ENCODE results near the gene TIMP2.
"Not testable (repeated sequence)": the region's sequence is repeated elsewhere in the genome, so short reads cannot be mapped to it uniquely, and the experiment has no call there.

Gene TIMP2

DNA sequence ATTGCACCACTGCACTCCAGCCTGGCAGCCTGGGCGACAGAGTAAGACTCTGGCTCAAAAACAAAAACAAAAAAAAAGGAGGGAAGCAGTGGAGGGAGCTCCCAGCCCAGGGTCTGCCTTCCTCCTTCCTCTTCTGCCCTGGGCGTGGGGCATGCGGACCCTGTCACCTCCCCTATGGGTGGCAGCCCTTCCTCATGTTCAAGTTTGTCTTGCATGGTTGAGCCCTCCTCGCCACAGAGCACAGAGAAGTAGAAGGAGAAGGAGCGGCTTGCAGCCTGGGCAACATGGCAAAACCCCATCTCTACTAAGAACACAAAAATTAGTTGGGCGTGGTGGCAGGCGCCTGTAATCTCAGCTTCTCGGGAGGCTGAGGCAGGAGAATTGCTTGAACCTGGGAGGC lies 21.4 kb upstream of the TIMP2 start:
- H3K4me1 ChIP-seq (ENCODE audit: insufficient read depth, low read length): no peaks in the 10 kb centered on the region
- H3K79me2 ChIP-seq (ENCODE audit: insufficient read depth, low read length): no peaks in the 10 kb centered on the region
- peaks cover 7% of the 10 kb centered on the region for H3K9me3 ChIP-seq (ENCODE audit: insufficient read depth, low read length, severe bottlenecking)
- TF ChIP-seq EZH2 (IDR thresholded peaks at IDR 0.05; ENCODE audit: borderline replicate concordance, low read depth, low read length, severe bottlenecking): no peak
- TF ChIP-seq CTCF (IDR thresholded peaks at IDR 0.05; ENCODE audit: borderline replicate concordance, extremely low read depth, low read length, poor library complexity, severe bottlenecking): no peak
- no peak overlapping the region for H3K9ac ChIP-seq (ENCODE audit: low read depth, low read length)
- H4K20me1 ChIP-seq (ENCODE audit: insufficient read depth, low read length): no peaks in the 10 kb centered on the region
- H3K27ac ChIP-seq (ENCODE audit: low read length): no peak overlapping the region
- no peak overlapping the region for H3K4me2 ChIP-seq (ENCODE audit: insufficient read depth, low read length)
- no peak for DNase-seq
- no peak overlapping the region for H3K4me3 ChIP-seq (ENCODE audit: low read depth in 1 of 2, low read length in 2 of 2)
- no peaks in the 10 kb centered on the region for H3K36me3 ChIP-seq (ENCODE audit: insufficient read depth, low read length)
- ATAC-seq (ENCODE audit: insufficient read depth, low read depth): no peak
- H2AFZ ChIP-seq (ENCODE audit: low read depth, low read length): no peak overlapping the region
- H3K27me3 ChIP-seq (ENCODE audit: insufficient read depth, low read length, poor library complexity): no peaks in the 10 kb centered on the region

DNA sequence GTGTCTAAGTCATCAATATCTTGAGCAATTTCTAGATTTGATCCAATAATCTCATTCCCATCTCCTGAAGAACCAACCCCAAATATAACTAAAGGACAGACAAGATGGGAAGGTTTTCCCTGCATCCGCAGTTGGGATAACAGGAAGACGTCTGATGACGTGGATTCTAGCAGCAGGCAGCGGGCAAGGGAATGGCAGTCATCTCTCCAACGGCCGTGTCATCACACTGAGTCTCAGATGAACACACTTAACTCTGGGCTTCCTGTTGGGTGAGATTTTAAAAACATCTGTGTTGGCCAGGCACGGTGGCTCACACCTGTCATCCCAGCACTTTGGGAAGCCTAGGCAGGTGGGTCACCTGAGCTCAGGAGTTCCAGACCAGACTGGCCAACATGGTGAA lies 20.9 kb upstream of the TIMP2 start:
- Histone ChIP-seq H3K27me3 (ENCODE audit: insufficient read depth, low read length, poor library complexity) (no peaks in the 10 kb centered on the region), H3K79me2 (ENCODE audit: insufficient read depth, low read length) (no peaks in the 10 kb centered on the region), H3K9me3 (ENCODE audit: insufficient read depth, low read length, severe bottlenecking) (peaks cover 5% of the 10 kb centered on the region), H4K20me1 (ENCODE audit: insufficient read depth, low read length) (no peaks in the 10 kb centered on the region), H3K4me3 (ENCODE audit: low read depth in 1 of 2, low read length in 2 of 2) (no peak overlapping the region), H3K27ac (ENCODE audit: low read length) (no peak overlapping the region), H3K36me3 (ENCODE audit: insufficient read depth, low read length) (no peaks in the 10 kb centered on the region), H3K9ac (ENCODE audit: low read depth, low read length) (no peak overlapping the region), H2AFZ (ENCODE audit: low read depth, low read length) (no peak overlapping the region), H3K4me1 (ENCODE audit: insufficient read depth, low read length) (no peaks in the 10 kb centered on the region), H3K4me2 (ENCODE audit: insufficient read depth, low read length) (no peak overlapping the region)
- ATAC-seq (ENCODE audit: insufficient read depth, low read depth) (no peak), DNase-seq (no peak)
- TF ChIP-seq EZH2 (IDR thresholded peaks at IDR 0.05; ENCODE audit: borderline replicate concordance, low read depth, low read length, severe bottlenecking) (no peak), CTCF (IDR thresholded peaks at IDR 0.05; ENCODE audit: borderline replicate concordance, extremely low read depth, low read length, poor library complexity, severe bottlenecking) (no peak)

DNA sequence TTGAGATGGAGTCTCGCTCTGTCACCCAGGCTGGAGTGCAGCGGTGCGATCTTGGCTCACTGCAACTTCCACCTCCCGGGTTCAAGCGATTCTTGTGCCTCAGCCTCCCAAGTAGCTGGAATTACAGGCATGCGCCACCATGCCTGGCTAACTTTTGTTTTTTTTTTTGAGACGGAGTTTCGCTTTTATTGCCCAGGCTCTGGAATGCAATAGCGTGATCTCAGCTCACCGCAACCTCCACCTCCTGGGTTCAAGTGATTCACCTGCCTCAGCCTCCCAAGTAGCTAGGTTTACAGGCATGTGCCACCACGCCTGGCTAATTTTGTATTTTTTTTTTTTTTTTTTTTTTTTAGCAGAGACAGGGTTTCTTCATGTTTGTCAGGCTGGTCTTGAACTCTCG lies 20.3 kb upstream of the TIMP2 start:
- not testable (repeated sequence) for H3K9ac ChIP-seq (ENCODE audit: low read depth, low read length); H3K79me2 ChIP-seq (ENCODE audit: insufficient read depth, low read length); H3K36me3 ChIP-seq (ENCODE audit: insufficient read depth, low read length); H3K4me3 ChIP-seq (ENCODE audit: low read depth in 1 of 2, low read length in 2 of 2); H3K4me2 ChIP-seq (ENCODE audit: insufficient read depth, low read length); H3K27ac ChIP-seq (ENCODE audit: low read length); H3K27me3 ChIP-seq (ENCODE audit: insufficient read depth, low read length, poor library complexity); H3K4me1 ChIP-seq (ENCODE audit: insufficient read depth, low read length); DNase-seq; H2AFZ ChIP-seq (ENCODE audit: low read depth, low read length); H4K20me1 ChIP-seq (ENCODE audit: insufficient read depth, low read length); ATAC-seq (ENCODE audit: insufficient read depth, low read depth); H3K9me3 ChIP-seq (ENCODE audit: insufficient read depth, low read length, severe bottlenecking)

DNA sequence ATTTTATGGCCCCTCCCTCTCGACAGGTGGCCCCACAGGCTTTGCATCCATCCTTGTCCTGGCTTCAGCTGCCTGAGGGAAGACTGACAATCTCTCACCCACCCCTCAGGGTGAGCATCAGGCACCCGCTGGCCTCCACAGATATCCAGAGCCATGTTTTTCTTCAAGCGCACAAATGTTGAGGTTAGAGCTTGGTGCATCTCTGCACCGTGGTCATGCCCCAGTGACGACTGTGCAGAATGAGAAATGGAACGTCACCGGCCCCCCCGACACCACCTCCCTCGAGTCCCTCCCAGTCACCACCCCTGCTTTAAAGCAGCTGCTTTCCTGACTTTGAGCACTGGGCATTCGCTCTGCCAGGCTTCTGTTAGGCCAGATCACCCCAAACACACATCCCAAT lies 19.8 kb upstream of the TIMP2 start:
- Histone ChIP-seq H2AFZ (ENCODE audit: low read depth, low read length) (no peak overlapping the region), H3K4me3 (ENCODE audit: low read depth in 1 of 2, low read length in 2 of 2) (no peak overlapping the region), H3K27me3 (ENCODE audit: insufficient read depth, low read length, poor library complexity) (no peaks in the 10 kb centered on the region), H3K4me2 (ENCODE audit: insufficient read depth, low read length) (no peak overlapping the region), H3K9ac (ENCODE audit: low read depth, low read length) (no peak overlapping the region), H4K20me1 (ENCODE audit: insufficient read depth, low read length) (no peaks in the 10 kb centered on the region), H3K36me3 (ENCODE audit: insufficient read depth, low read length) (no peaks in the 10 kb centered on the region), H3K9me3 (ENCODE audit: insufficient read depth, low read length, severe bottlenecking) (no peaks in the 10 kb centered on the region), H3K27ac (ENCODE audit: low read length) (no peak overlapping the region), H3K79me2 (ENCODE audit: insufficient read depth, low read length) (no peaks in the 10 kb centered on the region), H3K4me1 (ENCODE audit: insufficient read depth, low read length) (no peaks in the 10 kb centered on the region)
- TF ChIP-seq CTCF (IDR thresholded peaks at IDR 0.05; ENCODE audit: borderline replicate concordance, extremely low read depth, low read length, poor library complexity, severe bottlenecking): no peak
- no peak for TF ChIP-seq EZH2 (IDR thresholded peaks at IDR 0.05; ENCODE audit: borderline replicate concordance, low read depth, low read length, severe bottlenecking)
- ATAC-seq (ENCODE audit: insufficient read depth, low read depth) (no peak), DNase-seq (no peak)

Measured in DND-41 (cell line).